GM12878 (cell line): ENCODE measurements around the gene RNF181. TPM values are rescaled to one million over a fixed set of nuclear protein-coding genes. Genes with fewer than 3 reads are reported as not detected.

Source experiments
- DPF2 ChIP-seq: fragments of 450-650 bp; IDR thresholded peaks from 2 replicates; pipeline ENCODE4 v1.6.1; 2017; ENCODE audit warnings: mild to moderate bottlenecking
- E4F1 ChIP-seq: fragments of 450-650 bp; IDR thresholded peaks from 2 replicates; pipeline ENCODE4 v1.6.1; 2018; ENCODE audit warnings: borderline replicate concordance, mild to moderate bottlenecking; ENCODE audit not compliant: partially characterized antibody
- EED ChIP-seq: sonication (generic); IDR thresholded peaks from 2 replicates; pipeline ENCODE4 v1.6.1; 2016; ENCODE audit warnings: antibody characterized with exemption, low read depth
- IRF4 ChIP-seq: IDR thresholded peaks from 2 replicates; pipeline ENCODE4 v1.6.1; 2011; ENCODE audit warnings: low read depth, low read length
- KAT2A ChIP-seq: conservative IDR thresholded peaks from 2 replicates; pipeline ENCODE4 v1.6.1; 2011; ENCODE audit warnings: low read depth, low read length; ENCODE audit not compliant: control insufficient read depth
- MYB ChIP-seq: fragments of 150-350 bp; IDR thresholded peaks from 2 replicates; pipeline ENCODE4 v1.6.1; 2014; ENCODE audit warnings: mild to moderate bottlenecking, low read depth, low read length, borderline replicate concordance
- NFIC ChIP-seq: IDR thresholded peaks from 2 replicates; pipeline ENCODE4 v1.6.1; 2012; ENCODE audit warnings: low read depth, mild to moderate bottlenecking, inconsistent platforms, low read length, moderate library complexity
- NFXL1 ChIP-seq: fragments of 450-650 bp; IDR thresholded peaks from 2 replicates; pipeline ENCODE4 v1.6.1; 2017; ENCODE audit warnings: antibody characterized with exemption, mild to moderate bottlenecking, borderline replicate concordance
- POLR2AphosphoS5 ChIP-seq: IDR thresholded peaks from 2 replicates; pipeline ENCODE4 v1.6.1; 2011; ENCODE audit warnings: mild to moderate bottlenecking, low read length, inconsistent platforms
- RAD21 ChIP-seq: IDR thresholded peaks from 2 replicates; pipeline ENCODE4 v1.6.1; 2011; ENCODE audit warnings: mild to moderate bottlenecking, low read depth, low read length, moderate library complexity; ENCODE audit not compliant: insufficient read depth
- RELB ChIP-seq: fragments of 450-650 bp; IDR thresholded peaks from 2 replicates; pipeline ENCODE4 v1.6.1; 2017; ENCODE audit warnings: low read depth, mild to moderate bottlenecking, moderate library complexity
- SMAD5 ChIP-seq: IDR thresholded peaks from 2 replicates; pipeline ENCODE4 v1.6.1; 2016; ENCODE audit warnings: antibody characterized with exemption, low read depth
- SPI1 ChIP-seq: IDR thresholded peaks from 2 replicates; pipeline ENCODE4 v1.6.1; 2011; ENCODE audit warnings: low read depth, mild to moderate bottlenecking, low read length, moderate library complexity, borderline replicate concordance; ENCODE audit not compliant: insufficient read depth
- STAT3 ChIP-seq: IDR thresholded peaks from 2 replicates; pipeline ENCODE4 v1.6.1; 2011; ENCODE audit warnings: low read depth, low read length, improper control_type of control experiment
- ZBTB33 ChIP-seq: fragments of 450-650 bp; IDR thresholded peaks from 2 replicates; pipeline ENCODE4 v1.6.1; 2017; ENCODE audit warnings: mild to moderate bottlenecking
- polyA plus RNA-seq, 11 experiments: library from polyadenylated mRNA; depleted of rRNA in 4 of 11; unstranded in 6 of 11; stranded (reverse) in 5 of 11; fragments of >200 nt; fragmentation: Nextera tagmentation in 4 of 11; fragmentation: Illumina TruSeq in 1 of 11; extraction: Ambion mirVana in 4 of 11; extraction: Trizol in 1 of 11; gene quantifications; 1 replicate in 1 of 11; 2 replicates in 10 of 11; pipeline versions ENCODE4 v1.2.1 to v1.2.3, GENCODE V29; 2011 to 2016; ENCODE audit warnings: inconsistent platforms in 2 of 11, missing spikeins in 2 of 11, low read depth in 1 of 11
- total RNA-seq, 4 experiments: library from RNA; depleted of rRNA in 3 of 4; stranded (reverse); fragments of >200 nt in 3 of 4; fragmentation: Illumina TruSeq in 1 of 4; extraction: Trizol in 1 of 4; gene quantifications; 2 replicates each; pipeline versions ENCODE4 v1.2.1 to v1.2.3, GENCODE V29; 2013 to 2021
- TF ChIP-seq, protein P1 (sequence below), 3 experiments: IDR thresholded peaks in 2 of 3; conservative IDR thresholded peaks in 1 of 3; 2 replicates each; pipeline ENCODE4 v1.5.1; 2011; ENCODE audit warnings: low read depth in 3 of 3, low read length in 3 of 3, mild to moderate bottlenecking in 3 of 3, control low read depth in 2 of 3, moderate library complexity in 2 of 3, inconsistent platforms in 1 of 3, mixed read lengths in 1 of 3; ENCODE audit not compliant: control insufficient read depth in 2 of 3, insufficient read depth in 1 of 3; ENCODE audit errors: extremely low read depth in 1 of 3
- TF ChIP-seq, protein P2 (sequence below): fragments of 150-350 bp; IDR thresholded peaks from 2 replicates; pipeline ENCODE4 v1.6.1; 2016; ENCODE audit warnings: low read depth, low read length

RNF181 gene
- total and polyA plus RNA-seq, 10 of the 15 experiments (the other 5 are each of a cell fraction or from before 2014, with no cell fraction given), result 101 to 409 (median 213) TPM

DNA sequence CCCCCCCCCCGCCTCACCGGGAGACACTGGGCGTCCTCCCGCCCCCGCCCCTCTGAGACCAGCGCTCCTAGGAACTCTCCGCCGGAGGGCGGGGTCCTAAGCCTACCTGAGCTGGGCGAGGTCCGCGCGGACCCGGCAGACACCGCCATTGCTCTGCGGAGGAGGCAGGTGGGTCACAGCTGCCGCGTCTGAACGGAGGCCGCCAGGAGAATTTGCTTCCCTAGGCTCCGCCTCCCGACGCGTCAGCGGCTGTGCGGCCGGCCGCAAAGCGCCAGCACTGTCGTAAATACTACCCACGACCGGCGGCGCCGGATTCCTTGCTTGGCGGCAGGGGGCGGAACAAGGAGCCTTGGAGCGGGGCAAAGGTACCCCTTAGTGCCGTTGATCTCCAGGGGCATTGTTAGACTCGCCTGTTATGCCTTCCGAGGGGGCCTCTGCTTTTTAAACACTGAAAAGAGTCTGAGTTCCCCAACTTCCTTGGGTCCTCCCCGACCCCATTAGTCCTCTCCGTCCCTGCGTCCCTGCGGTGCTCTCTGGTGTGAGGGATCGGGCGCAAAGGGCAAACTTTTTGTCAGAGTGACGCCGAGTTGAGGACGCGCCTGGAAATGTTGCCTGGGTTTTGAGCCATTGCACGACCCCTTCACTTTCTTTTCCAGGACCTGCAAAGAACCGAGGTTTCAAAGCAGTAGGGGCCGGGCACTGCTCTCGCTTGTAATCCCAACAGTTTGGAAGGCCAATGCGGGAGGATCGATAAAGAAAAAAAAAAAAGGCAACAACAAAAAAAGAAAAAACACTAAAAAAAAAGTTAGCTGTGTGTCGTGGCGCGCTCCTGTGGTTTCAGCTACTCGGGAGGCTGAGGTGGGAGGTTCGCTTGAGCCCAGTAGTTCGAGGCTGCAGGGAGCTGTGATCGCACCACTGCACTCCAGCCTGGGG is 34.0 kb upstream of the RNF181 start, which contains the start of gene GGCX (continued):
- TF ChIP-seq NFXL1 (peak; percentile 87; the same call in 1 of the 2 replicates), POLR2AphosphoS5 (peak; percentile 89), RAD21 (no peak), SMAD5 (peak; percentile 80; the same call in 1 of the 2 replicates), SPI1 (peak; percentile 31; the same call in 1 of the 2 replicates), STAT3 (no peak), MYB (no peak), KAT2A (no peak), EED (peak; percentile 16; the same call in 1 of the 2 replicates), RELB (peak; percentile 33; the same call in 1 of the 2 replicates), DPF2 (no peak), NFIC (no peak), ZBTB33 (no peak), E4F1 (peak; percentile 99), IRF4 (no peak)
- TF ChIP-seq, protein P1, sequence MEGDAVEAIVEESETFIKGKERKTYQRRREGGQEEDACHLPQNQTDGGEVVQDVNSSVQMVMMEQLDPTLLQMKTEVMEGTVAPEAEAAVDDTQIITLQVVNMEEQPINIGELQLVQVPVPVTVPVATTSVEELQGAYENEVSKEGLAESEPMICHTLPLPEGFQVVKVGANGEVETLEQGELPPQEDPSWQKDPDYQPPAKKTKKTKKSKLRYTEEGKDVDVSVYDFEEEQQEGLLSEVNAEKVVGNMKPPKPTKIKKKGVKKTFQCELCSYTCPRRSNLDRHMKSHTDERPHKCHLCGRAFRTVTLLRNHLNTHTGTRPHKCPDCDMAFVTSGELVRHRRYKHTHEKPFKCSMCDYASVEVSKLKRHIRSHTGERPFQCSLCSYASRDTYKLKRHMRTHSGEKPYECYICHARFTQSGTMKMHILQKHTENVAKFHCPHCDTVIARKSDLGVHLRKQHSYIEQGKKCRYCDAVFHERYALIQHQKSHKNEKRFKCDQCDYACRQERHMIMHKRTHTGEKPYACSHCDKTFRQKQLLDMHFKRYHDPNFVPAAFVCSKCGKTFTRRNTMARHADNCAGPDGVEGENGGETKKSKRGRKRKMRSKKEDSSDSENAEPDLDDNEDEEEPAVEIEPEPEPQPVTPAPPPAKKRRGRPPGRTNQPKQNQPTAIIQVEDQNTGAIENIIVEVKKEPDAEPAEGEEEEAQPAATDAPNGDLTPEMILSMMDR (IDR thresholded peaks at IDR 0.05 in 2 of 3, conservative IDR thresholded peaks at IDR 0.05 in 1 of 3; ENCODE audit: control insufficient read depth in 2 of 3, extremely low read depth in 1 of 3, insufficient read depth in 1 of 3, low read depth in 3 of 3, low read length in 3 of 3), result no peak
- TF ChIP-seq, protein P2, sequence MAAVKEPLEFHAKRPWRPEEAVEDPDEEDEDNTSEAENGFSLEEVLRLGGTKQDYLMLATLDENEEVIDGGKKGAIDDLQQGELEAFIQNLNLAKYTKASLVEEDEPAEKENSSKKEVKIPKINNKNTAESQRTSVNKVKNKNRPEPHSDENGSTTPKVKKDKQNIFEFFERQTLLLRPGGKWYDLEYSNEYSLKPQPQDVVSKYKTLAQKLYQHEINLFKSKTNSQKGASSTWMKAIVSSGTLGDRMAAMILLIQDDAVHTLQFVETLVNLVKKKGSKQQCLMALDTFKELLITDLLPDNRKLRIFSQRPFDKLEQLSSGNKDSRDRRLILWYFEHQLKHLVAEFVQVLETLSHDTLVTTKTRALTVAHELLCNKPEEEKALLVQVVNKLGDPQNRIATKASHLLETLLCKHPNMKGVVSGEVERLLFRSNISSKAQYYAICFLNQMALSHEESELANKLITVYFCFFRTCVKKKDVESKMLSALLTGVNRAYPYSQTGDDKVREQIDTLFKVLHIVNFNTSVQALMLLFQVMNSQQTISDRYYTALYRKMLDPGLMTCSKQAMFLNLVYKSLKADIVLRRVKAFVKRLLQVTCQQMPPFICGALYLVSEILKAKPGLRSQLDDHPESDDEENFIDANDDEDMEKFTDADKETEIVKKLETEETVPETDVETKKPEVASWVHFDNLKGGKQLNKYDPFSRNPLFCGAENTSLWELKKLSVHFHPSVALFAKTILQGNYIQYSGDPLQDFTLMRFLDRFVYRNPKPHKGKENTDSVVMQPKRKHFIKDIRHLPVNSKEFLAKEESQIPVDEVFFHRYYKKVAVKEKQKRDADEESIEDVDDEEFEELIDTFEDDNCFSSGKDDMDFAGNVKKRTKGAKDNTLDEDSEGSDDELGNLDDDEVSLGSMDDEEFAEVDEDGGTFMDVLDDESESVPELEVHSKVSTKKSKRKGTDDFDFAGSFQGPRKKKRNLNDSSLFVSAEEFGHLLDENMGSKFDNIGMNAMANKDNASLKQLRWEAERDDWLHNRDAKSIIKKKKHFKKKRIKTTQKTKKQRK, result no peak
